Mucosa of rectum (tissue), 2 donors: ENCODE results near the gene TMEM255A.
A peak's percentile ranks its signal among the peaks of the same experiment; 100 is the strongest.
"Not testable (repeated sequence)": the region's sequence is repeated elsewhere in the genome, so short reads cannot be mapped to it uniquely, and the experiment has no call there.

Experiments used
- H3K27ac ChIP-seq, 2 donors: one replicate each; pipeline ENCODE4 v1.7.0; 2013; ENCODE audit warnings: inconsistent platforms in 2 of 2, low read depth in 2 of 2, low read length in 2 of 2
- H3K27me3 ChIP-seq, 2 donors: one replicate each; pipeline ENCODE4 v1.7.0; 2013; ENCODE audit warnings: low read length in 2 of 2; ENCODE audit not compliant: control insufficient read depth in 2 of 2, insufficient read depth in 2 of 2
- H3K36me3 ChIP-seq, 2 donors: one replicate each; pipeline ENCODE4 v1.7.0; 2013; ENCODE audit warnings: low read length in 2 of 2; ENCODE audit not compliant: control insufficient read depth in 2 of 2, insufficient read depth in 2 of 2
- H3K4me1 ChIP-seq, 2 donors: one replicate each; pipeline ENCODE4 v1.7.0; 2013; ENCODE audit warnings: low read length in 2 of 2, mild to moderate bottlenecking in 1 of 2; ENCODE audit not compliant: control insufficient read depth in 2 of 2, insufficient read depth in 2 of 2
- H3K4me3 ChIP-seq, 2 donors: one replicate each; pipeline ENCODE4 v1.7.0; 2013; ENCODE audit warnings: low read length in 2 of 2
- H3K9ac ChIP-seq, 2 donors: one replicate each; pipeline ENCODE4 v1.7.0; 2013; ENCODE audit warnings: low read length in 2 of 2, low read depth in 1 of 2, mild to moderate bottlenecking in 1 of 2
- H3K9me3 ChIP-seq, 2 donors: one replicate each; pipeline ENCODE4 v1.7.0; 2013; ENCODE audit warnings: low read length in 2 of 2; ENCODE audit not compliant: control insufficient read depth in 2 of 2
- donor health status: healthy.
- donor health status: Normal muscosa, but diverticular disease.

The TMEM255A gene

DNA sequence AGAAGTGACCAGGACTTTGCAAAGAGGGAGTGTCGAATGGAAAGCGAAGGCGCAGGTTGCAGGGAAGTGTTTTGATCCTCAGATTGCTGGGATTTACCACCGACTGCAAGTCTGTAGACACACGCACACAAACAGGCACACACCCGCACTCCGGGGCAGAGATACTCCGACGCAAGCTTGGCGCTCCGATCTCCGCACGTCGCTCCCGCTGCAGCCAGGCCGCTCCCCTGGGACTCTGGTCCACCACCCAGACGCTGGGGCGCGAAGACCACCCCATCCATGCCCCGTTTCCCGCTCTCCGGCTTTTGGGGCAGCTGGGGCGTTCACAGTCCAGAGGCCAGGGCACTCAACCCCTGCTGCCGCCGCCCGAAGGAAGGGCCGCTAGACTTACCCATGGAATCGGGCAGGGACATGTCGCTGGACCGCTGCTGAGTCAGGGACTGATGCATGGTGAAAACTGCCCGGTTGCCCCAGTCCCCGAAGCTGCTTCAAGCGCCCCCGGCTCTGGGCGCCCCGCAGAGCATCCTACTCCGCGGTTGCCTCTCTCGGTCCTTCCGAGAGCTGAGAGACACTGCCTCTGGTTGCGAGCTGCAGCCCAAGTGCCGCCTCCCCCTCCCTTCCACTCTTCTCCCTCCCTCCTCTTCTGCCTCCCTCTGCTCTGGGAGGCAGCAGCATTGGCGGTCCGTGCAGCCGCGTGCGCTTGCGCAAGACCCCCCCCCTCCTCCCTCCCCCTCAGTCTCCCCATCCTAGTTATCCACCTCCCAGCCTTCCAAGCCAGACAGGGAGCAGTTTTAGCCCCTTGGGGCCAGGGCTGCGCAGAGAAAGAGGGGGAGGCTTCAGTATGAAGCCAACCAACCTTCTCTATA is at the start of gene TMEM255A:
Gene TMEM255A (minus strand): TSS at position 601 of the 866 bp plus-strand sequence. CDS start 152 bp downstream, at position 449.
- H3K27ac ChIP-seq, result no peak within 1 kb of the TSS
- no peaks in the 10 kb centered on the region for H3K36me3 ChIP-seq
- peaks cover 25 to 34% of the 10 kb centered on the region in 2 donors for H3K27me3 ChIP-seq
- H3K9ac ChIP-seq, result no peak within 1 kb of the TSS
- H3K4me1 ChIP-seq, result peaks cover 0 to 2% of the 10 kb centered on the region in 2 donors
- H3K4me3 ChIP-seq, result peak within 1 kb of the TSS; percentile 5 to 60
- no peaks in the 10 kb centered on the region for H3K9me3 ChIP-seq

DNA sequence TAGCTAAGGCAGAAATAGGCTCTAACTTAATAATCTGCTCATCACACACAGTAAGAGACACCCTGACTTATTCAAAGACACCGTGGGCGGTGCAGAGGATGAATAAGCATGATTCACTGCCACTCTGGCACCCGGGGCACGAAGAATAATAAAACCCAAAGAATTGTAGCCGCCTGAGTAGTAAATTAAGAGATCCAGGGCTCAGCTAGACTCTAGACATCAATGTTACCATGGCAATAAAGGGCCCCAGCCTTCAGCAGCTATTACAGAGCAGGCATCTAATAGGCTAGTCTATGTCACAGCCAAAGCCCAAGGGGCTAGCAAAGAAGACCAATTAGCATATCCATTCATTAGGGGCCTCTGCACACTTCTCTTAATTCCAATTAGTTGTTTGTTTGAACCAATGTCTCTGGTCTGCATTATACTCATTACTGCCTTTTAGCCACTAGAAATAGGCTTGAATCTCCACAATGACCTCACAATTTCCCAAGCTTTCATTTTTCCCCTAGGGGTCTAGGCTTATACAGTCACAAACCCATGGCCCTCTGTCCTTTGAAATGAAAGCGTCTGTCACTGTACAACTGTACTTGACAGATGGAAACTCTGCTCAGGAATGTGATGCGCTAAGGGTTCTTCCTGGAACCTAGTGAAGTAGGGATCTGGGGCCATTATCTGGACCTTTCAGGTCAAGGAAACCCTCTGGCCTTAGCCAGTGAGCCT is 47.6 kb upstream of the TMEM255A start:
- Histone ChIP-seq H3K27ac (no peak overlapping the region), H3K27me3 (peaks cover 2 to 4% of the 10 kb centered on the region in 2 donors), H3K9me3 (no peaks in the 10 kb centered on the region), H3K36me3 (no peaks in the 10 kb centered on the region), H3K4me3 (no peak overlapping the region), H3K9ac (no peak overlapping the region), H3K4me1 (no peaks in the 10 kb centered on the region)

DNA sequence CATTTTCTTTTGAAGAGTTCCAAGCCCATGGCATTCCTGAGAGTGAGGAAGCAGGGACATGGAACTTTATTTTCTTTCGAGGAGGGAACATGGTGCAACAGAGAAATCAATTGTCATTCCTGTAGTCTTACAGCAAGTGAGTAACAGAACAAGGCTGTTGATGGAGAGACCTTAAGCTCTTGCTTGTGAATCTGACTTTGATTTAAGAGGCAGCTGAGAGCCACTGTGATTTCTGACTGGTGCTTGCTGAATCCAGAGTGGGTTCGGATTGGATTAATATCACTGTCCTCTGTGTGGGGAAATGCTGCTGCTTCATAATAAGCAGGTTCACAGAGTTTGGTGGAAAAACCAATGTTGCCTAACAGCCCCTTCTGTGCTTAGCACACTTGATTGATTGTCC is 45.9 kb upstream of the TMEM255A start:
- Histone ChIP-seq H3K9ac (no peak overlapping the region), H3K9me3 (no peaks in the 10 kb centered on the region), H3K27ac (no peak overlapping the region), H3K36me3 (no peaks in the 10 kb centered on the region), H3K4me1 (no peaks in the 10 kb centered on the region), H3K4me3 (no peak overlapping the region), H3K27me3 (peaks cover 2 to 4% of the 10 kb centered on the region in 2 donors)

GRCh38 chrX:120356084-120356483 is 44.8 kb upstream of the TMEM255A start:
- Histone ChIP-seq H3K9me3 (no peaks in the 10 kb centered on the region), H3K4me1 (no peaks in the 10 kb centered on the region), H3K27me3 (peaks cover 2 to 4% of the 10 kb centered on the region in 2 donors), H3K9ac (no peak overlapping the region), H3K27ac (no peak overlapping the region), H3K36me3 (no peaks in the 10 kb centered on the region), H3K4me3 (no peak overlapping the region)

- H3K9ac ChIP-seq, result no peak overlapping the region
- no peak overlapping the region for H3K27ac ChIP-seq
- H3K4me1 ChIP-seq, result no peaks in the 10 kb centered on the region
- H3K27me3 ChIP-seq, result peaks cover 0 to 4% of the 10 kb centered on the region in 2 donors
- H3K9me3 ChIP-seq, result no peaks in the 10 kb centered on the region
- H3K4me3 ChIP-seq, result no peak overlapping the region
- H3K36me3 ChIP-seq, result no peaks in the 10 kb centered on the region
These were observed 39.3 kb upstream of the TMEM255A start for GRCh38 chrX:120350450-120351138.

- H3K36me3 ChIP-seq, H3K4me1 ChIP-seq, H3K9ac ChIP-seq: not testable (repeated sequence)
These were observed 33.3 kb upstream of the TMEM255A start for GRCh38 chrX:120344566-120344965.

DNA sequence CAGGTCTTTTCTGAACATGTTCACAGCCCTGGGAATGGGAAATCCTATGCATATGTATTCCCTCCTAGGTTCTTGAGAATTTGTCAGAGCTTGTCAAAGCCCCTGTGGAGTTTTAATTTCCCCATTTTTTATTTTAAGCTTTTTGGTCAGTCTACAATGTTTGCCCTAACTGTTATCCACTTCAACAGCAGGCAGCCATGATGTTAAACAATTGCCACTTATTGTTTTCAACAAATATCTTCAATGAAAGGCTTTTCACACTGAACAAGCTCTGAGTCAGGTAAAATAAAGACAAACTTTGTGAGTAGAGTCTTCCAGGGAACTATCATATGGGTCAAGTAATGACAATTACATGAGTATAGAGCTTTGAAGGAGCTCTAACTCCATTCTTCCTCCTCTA is 25.6 kb upstream of the TMEM255A start:
- no peak overlapping the region for H3K9ac ChIP-seq
- H3K9me3 ChIP-seq, result peaks cover 2 to 9% of the 10 kb centered on the region in 2 donors
- H3K36me3 ChIP-seq, result no peaks in the 10 kb centered on the region

More at GRCh38 chrX:120344566-120344965, 33.3 kb upstream of the TMEM255A start:
- H3K4me3 ChIP-seq, H3K9me3 ChIP-seq, H3K27ac ChIP-seq, H3K27me3 ChIP-seq: not testable (repeated sequence)

GRCh38 chrX:120335289-120335688 is 24.0 kb upstream of the TMEM255A start:
- H3K36me3 ChIP-seq, result no peaks in the 10 kb centered on the region
- H3K4me3 ChIP-seq, result no peak overlapping the region
- H3K9me3 ChIP-seq, result peaks cover 2 to 9% of the 10 kb centered on the region in 2 donors
- no peak overlapping the region for H3K9ac ChIP-seq
- H3K4me1 ChIP-seq, result no peaks in the 10 kb centered on the region
- H3K27me3 ChIP-seq, result no peaks in the 10 kb centered on the region
- H3K27ac ChIP-seq, result no peak overlapping the region

More for the DNA sequence above, 25.6 kb upstream of the TMEM255A start:
- Histone ChIP-seq H3K27ac (no peak overlapping the region), H3K4me1 (no peaks in the 10 kb centered on the region), H3K27me3 (no peaks in the 10 kb centered on the region), H3K4me3 (no peak overlapping the region)

GRCh38 chrX:120334603-120335002 is 23.3 kb upstream of the TMEM255A start:
- H3K9ac ChIP-seq, result no peak overlapping the region

GRCh38 chrX:120334151-120334550 is 22.9 kb upstream of the TMEM255A start:
- Histone ChIP-seq H3K27me3 (no peaks in the 10 kb centered on the region), H3K4me1 (no peaks in the 10 kb centered on the region), H3K27ac (no peak overlapping the region), H3K9me3 (peaks cover 2 to 9% of the 10 kb centered on the region in 2 donors), H3K9ac (no peak overlapping the region), H3K4me3 (no peak overlapping the region), H3K36me3 (no peaks in the 10 kb centered on the region)

More at GRCh38 chrX:120334603-120335002, 23.3 kb upstream of the TMEM255A start:
- H3K27me3 ChIP-seq, result no peaks in the 10 kb centered on the region
- no peaks in the 10 kb centered on the region for H3K4me1 ChIP-seq
- no peak overlapping the region for H3K27ac ChIP-seq
- H3K36me3 ChIP-seq, result no peaks in the 10 kb centered on the region
- peaks cover 2 to 9% of the 10 kb centered on the region in 2 donors for H3K9me3 ChIP-seq
- H3K4me3 ChIP-seq, result no peak overlapping the region
